ENCODE measurements around the gene CHD9.

GRCh38 chr16:53132406-53132805 is 77.6 kb downstream of the CHD9 start:
- no peak for TF ChIP-seq CTCF (IDR thresholded peaks at IDR 0.05; ENCODE audit: low read depth, low read length)
- no peak for TF ChIP-seq POLR2A (IDR thresholded peaks at IDR 0.05; ENCODE audit: extremely low read depth, insufficient read length)
- TF ChIP-seq MAX (IDR thresholded peaks at IDR 0.05; ENCODE audit: low read depth, low read length): no peak
